Activated CD4-positive, alpha-beta T cell treated with anti-CD3 and anti-CD28 coated beads for 36 hours (primary cell): ENCODE measurements around the gene NPC1L1. TPM values are rescaled to one million over a fixed set of nuclear protein-coding genes. Genes with fewer than 3 reads are reported as not detected.

Source experiments
- ATAC-seq: fragments of 200-7000 bp; cut with Tn5 transposase; one replicate; pipeline ENCODE4 v1.10.0; 2021; ENCODE audit warnings: mild to moderate bottlenecking, moderate library complexity
- CTCF ChIA-PET: fragments of 350-600 bp; sonication (Branson Sonifier 250); formaldehyde crosslinking; loops from one replicate; lab custom pipeline; 2021; ENCODE audit warnings: antibody characterized with exemption; lab: Charles Lee
- POLR2A ChIA-PET: fragments of 350-600 bp; sonication (Branson Sonifier 250); formaldehyde crosslinking; loops from one replicate; lab custom pipeline; 2021; ENCODE audit warnings: antibody characterized with exemption, inconsistent platforms; lab: Charles Lee
- DNase-seq: peaks from one replicate; pipeline ENCODE4 v3.0.0-alpha.2; 2020
- H3K27ac Mint-ChIP-seq: one replicate; pipeline ENCODE4 v1.8.0; 2021; ENCODE audit warnings: mixed read lengths
- H3K27me3 Mint-ChIP-seq: one replicate; pipeline ENCODE4 v1.8.0; 2021; ENCODE audit warnings: mixed read lengths
- H3K36me3 Mint-ChIP-seq: one replicate; pipeline ENCODE4 v1.8.0; 2021; ENCODE audit warnings: low read depth, mixed read lengths
- H3K4me1 Mint-ChIP-seq: one replicate; pipeline ENCODE4 v1.8.0; 2021; ENCODE audit warnings: mixed read lengths
- H3K4me3 Mint-ChIP-seq: one replicate; pipeline ENCODE4 v1.8.0; 2021; ENCODE audit warnings: mild to moderate bottlenecking, moderate library complexity, mixed read lengths
- H3K9me3 Mint-ChIP-seq: one replicate; pipeline ENCODE4 v1.8.0; 2021; ENCODE audit warnings: low read depth, mixed read lengths
- intact Hi-C, 2 experiments: fragments of 100-400 bp; cut with DNase I in 1 of 2; cut with micrococcal nuclease in 1 of 2; formaldehyde crosslinking; loops; one replicate each; pipeline versions ENCODE4 v1.14.2 to v1.15.1; 2022 to 2024; cut with DNase I, micrococcal nuclease
- total RNA-seq, 2 experiments: library from RNA; stranded (reverse); gene quantifications; one replicate each; pipeline ENCODE4 v1.2.3, GENCODE V29; 2021

The NPC1L1 gene
- total RNA-seq, 2 experiments from 2014 or later: 0.04 TPM; not detected in 1

GRCh38 chr7:44535348-44536064, 5.6 kb downstream of the NPC1L1 start:
- Mint-ChIP-seq H3K4me3 (no peak overlapping the region), H3K27ac (no peak overlapping the region), H3K36me3 (no peaks in the 10 kb centered on the region), H3K9me3 (no peaks in the 10 kb centered on the region), H3K4me1 (no peaks in the 10 kb centered on the region), H3K27me3 (no peaks in the 10 kb centered on the region)
- POLR2A ChIA-PET: no interaction called here
- DNase-seq (no peak), ATAC-seq (no peak)
- CTCF ChIA-PET: interaction anchor here (0.6 to 2.5 kb wide), 16 partner anchors 8 to 340 kb away, joined by 3 to 23 read pairs (median 4); partner anchors contain the start of gene DDX56
- intact Hi-C loops: no loop called here

DNA sequence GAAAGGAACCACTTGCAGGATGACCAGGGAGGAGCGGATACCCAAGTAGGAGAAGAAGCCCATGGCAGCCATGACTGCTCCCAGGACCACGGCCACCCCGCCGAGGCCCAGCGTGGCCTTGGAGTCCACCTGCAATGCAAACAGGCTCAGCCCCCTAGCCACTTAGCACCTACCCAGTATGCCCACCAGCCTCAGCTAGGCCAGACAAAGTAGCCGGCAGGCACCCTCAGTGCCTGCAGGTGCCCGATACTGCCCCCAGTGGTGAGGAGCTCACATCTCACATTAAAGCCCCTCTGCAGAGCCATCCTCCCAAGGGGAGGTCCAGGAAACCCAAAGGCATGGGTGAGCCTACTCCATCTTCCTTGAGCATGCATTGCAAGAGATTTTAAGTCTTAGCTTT, 6.6 kb downstream of the NPC1L1 start:
- ChIA-PET CTCF (interaction anchor here (0.5 to 2.5 kb wide), 23 partner anchors 9 to 935 kb away, joined by 3 to 23 read pairs (median 4); partner anchors contain the start of gene DDX56), POLR2A (interaction anchor here (0.5 to 1.1 kb wide), 3 partner anchors 19 to 291 kb away, joined by 3 to 8 read pairs (median 3); no protein-coding TSS in a partner anchor)
- Mint-ChIP-seq H3K4me1 (no peaks in the 10 kb centered on the region), H3K36me3 (no peaks in the 10 kb centered on the region), H3K27ac (no peak overlapping the region), H3K27me3 (no peaks in the 10 kb centered on the region), H3K9me3 (no peaks in the 10 kb centered on the region), H3K4me3 (no peak overlapping the region)
- DNase-seq (peak; percentile 75), ATAC-seq (peak; percentile 99)
- intact Hi-C loops: no loop called here

DNA sequence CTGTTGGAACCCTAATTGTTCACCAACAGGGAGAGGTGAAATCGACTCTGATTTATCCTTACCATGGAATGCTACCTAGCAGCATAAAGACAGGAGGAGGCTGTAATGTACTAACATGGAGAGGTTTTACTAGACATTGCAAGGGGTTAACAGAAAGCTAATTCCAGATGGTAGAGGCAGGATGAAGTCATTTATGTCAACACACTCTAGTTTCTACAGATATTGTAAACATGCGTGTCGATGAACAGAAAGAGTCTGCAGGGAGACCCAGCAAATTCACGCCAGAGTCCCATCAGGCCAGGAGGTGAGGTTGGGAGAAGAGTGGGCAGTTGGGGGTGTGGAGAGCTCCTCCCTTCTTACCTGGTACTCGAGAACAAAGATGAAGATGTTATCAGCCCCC, 7.0 kb downstream of the NPC1L1 start:
- no peaks in the 10 kb centered on the region for H3K9me3 Mint-ChIP-seq
- H3K27ac Mint-ChIP-seq: no peak overlapping the region
- no peaks in the 10 kb centered on the region for H3K4me1 Mint-ChIP-seq
- DNase-seq (no peak), ATAC-seq (no peak)
- ChIA-PET POLR2A (interaction anchor here (0.5 to 1.1 kb wide), 3 partner anchors 19 to 290 kb away, joined by 3 to 8 read pairs (median 3); no protein-coding TSS in a partner anchor), CTCF (interaction anchor here (0.5 to 2.5 kb wide), 18 partner anchors 9 to 274 kb away, joined by 3 to 23 read pairs (median 5); partner anchors contain the start of gene DDX56)
- intact Hi-C loops: no loop called here
- H3K36me3 Mint-ChIP-seq: no peaks in the 10 kb centered on the region
- H3K4me3 Mint-ChIP-seq: no peak overlapping the region
- H3K27me3 Mint-ChIP-seq: no peaks in the 10 kb centered on the region

DNA sequence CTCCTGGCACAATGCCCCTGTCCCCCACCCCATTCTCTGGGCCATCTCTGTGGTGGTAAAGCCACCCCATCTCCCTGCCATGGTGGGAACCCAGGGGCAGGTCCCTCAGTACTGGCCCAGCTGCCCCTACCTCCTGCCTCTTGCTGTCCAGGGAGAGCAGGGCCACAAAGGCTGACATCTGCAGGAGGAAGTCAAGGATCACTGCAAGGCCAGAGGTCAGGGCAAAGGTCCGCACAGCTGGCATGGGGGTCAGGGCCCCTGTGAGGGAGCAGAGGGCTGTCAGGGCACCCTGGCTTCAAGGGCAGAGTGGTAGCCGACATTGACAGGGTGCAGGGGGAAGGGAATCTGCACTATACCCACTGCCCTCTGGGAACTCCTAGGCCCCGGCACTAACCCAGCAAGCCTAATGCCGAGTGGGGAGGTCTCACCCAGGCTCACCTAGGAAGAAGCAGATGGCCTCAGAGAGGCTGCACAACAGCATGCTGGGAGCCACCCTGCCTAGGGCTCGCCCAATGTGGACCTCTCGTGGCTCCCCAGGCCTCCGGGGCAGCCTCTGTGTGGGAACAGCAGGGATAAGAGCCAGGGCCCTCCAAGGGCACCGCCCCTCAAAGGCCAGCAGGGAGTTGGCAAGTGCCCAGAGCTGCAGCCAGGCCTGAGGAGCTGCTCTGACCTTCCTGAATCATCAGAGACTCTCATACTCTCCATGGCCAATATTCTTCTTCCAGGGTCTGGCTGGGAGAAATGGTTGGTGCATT, 7.7 kb downstream of the NPC1L1 start:
- H3K27ac Mint-ChIP-seq: no peak overlapping the region
- DNase-seq (no peak), ATAC-seq (no peak)
- CTCF ChIA-PET: interaction anchor here (0.7 to 2.5 kb wide), 10 partner anchors 10 to 330 kb away, joined by 3 to 23 read pairs (median 5); no protein-coding TSS in a partner anchor
- intact Hi-C loops: no loop called here
- no peaks in the 10 kb centered on the region for H3K27me3 Mint-ChIP-seq
- H3K4me1 Mint-ChIP-seq: no peaks in the 10 kb centered on the region
- no peak overlapping the region for H3K4me3 Mint-ChIP-seq
- H3K36me3 Mint-ChIP-seq: no peaks in the 10 kb centered on the region
- no peaks in the 10 kb centered on the region for H3K9me3 Mint-ChIP-seq
- POLR2A ChIA-PET: interaction anchor here (1.1 kb wide), 1 partner anchor 290 kb away, joined by 3 read pairs; no protein-coding TSS in a partner anchor

GRCh38 chr7:44531421-44532380, 9.4 kb downstream of the NPC1L1 start:
- ATAC-seq (no peak), DNase-seq (no peak)
- ChIA-PET POLR2A (no interaction called here), CTCF (interaction anchor here (0.6 to 1.2 kb wide), 2 partner anchors 14 to 632 kb away, joined by 3 read pairs; no protein-coding TSS in a partner anchor)
- Mint-ChIP-seq H3K9me3 (peaks cover 2% of the 10 kb centered on the region), H3K36me3 (no peaks in the 10 kb centered on the region), H3K27ac (no peak overlapping the region), H3K27me3 (no peaks in the 10 kb centered on the region), H3K4me3 (no peak overlapping the region), H3K4me1 (no peaks in the 10 kb centered on the region)
- intact Hi-C loops: no loop called here

GRCh38 chr7:44530990-44531389, 10.1 kb downstream of the NPC1L1 start:
- ATAC-seq (no peak), DNase-seq (no peak)
- intact Hi-C loops: no loop called here
- no peak overlapping the region for H3K27ac Mint-ChIP-seq
- CTCF ChIA-PET: interaction anchor here (0.6 kb wide), 1 partner anchor 631 kb away, joined by 3 read pairs; no protein-coding TSS in a partner anchor
- POLR2A ChIA-PET: no interaction called here
- no peaks in the 10 kb centered on the region for H3K36me3 Mint-ChIP-seq
- H3K4me3 Mint-ChIP-seq: no peak overlapping the region
- H3K4me1 Mint-ChIP-seq: no peaks in the 10 kb centered on the region
- peaks cover 2% of the 10 kb centered on the region for H3K9me3 Mint-ChIP-seq
- H3K27me3 Mint-ChIP-seq: no peaks in the 10 kb centered on the region

DNA sequence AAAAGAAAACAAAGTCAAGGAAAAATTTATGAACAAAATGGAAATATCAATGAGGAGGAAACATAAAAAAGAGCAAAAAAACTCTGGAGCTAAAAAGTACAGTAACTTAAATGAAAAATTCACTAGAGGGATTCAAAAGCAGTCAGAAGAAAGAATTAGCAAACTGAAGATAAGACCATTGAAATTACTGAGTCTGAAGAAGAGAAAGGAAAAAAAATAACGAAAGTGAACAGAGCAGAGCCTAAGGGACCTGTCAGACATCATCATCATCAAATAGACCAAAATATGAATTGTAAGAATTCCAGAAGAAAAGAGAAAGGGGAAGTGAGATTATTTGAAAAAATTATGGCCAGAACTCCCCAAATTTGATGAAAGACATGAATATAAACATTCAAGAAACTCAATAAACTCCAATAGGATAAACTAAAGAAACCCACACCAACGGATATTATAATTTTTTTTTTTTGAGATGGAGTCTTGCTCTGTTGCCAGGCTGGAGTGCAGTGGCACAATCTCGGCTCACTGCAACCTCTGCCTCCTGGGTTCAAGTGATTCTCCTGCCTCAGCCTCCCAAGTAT, 16.2 kb downstream of the NPC1L1 start:
- H3K4me3 Mint-ChIP-seq: no peak overlapping the region
- intact Hi-C loops: no loop called here
- no peaks in the 10 kb centered on the region for H3K4me1 Mint-ChIP-seq
- ChIA-PET CTCF (interaction anchor here (0.9 to 1.7 kb wide), 2 partner anchors 10 to 14 kb away, joined by 3 to 4 read pairs; no protein-coding TSS in a partner anchor), POLR2A (interaction anchor here (0.7 kb wide), 1 partner anchor 537 kb away, joined by 4 read pairs; no protein-coding TSS in a partner anchor)
- no peak overlapping the region for H3K27ac Mint-ChIP-seq
- ATAC-seq (no peak), DNase-seq (no peak)
- H3K27me3 Mint-ChIP-seq: peaks cover 2% of the 10 kb centered on the region
- H3K9me3 Mint-ChIP-seq: peaks cover 12% of the 10 kb centered on the region
- peaks cover 2% of the 10 kb centered on the region for H3K36me3 Mint-ChIP-seq

DNA sequence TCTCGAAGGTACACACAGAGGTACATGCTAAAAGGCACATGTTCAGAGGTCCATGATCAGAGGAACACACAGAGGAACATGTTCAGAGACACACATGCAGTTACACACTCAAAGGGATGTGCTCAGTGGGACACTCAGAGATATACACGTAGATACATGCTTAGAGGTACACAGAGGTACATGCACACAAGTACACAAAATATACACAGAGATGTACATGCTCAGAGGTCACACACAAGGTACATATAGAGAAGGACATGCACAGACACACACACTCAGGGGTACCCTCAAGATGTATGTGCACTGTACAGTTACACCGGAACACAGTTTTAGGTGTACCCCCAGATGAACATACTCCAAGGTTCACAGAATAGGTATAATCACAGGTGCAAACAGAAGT, 18.8 kb downstream of the NPC1L1 start:
- H3K36me3 Mint-ChIP-seq: peaks cover 2% of the 10 kb centered on the region
- ATAC-seq (no peak), DNase-seq (no peak)
- peaks cover 2% of the 10 kb centered on the region for H3K27me3 Mint-ChIP-seq
- H3K27ac Mint-ChIP-seq: no peak overlapping the region
- intact Hi-C loops: no loop called here
- no peaks in the 10 kb centered on the region for H3K4me1 Mint-ChIP-seq
- ChIA-PET CTCF (interaction anchor here (1.0 kb wide), 1 partner anchor 12 kb away, joined by 6 read pairs; no protein-coding TSS in a partner anchor), POLR2A (no interaction called here)
- H3K4me3 Mint-ChIP-seq: no peak overlapping the region
- peaks cover 12% of the 10 kb centered on the region for H3K9me3 Mint-ChIP-seq

DNA sequence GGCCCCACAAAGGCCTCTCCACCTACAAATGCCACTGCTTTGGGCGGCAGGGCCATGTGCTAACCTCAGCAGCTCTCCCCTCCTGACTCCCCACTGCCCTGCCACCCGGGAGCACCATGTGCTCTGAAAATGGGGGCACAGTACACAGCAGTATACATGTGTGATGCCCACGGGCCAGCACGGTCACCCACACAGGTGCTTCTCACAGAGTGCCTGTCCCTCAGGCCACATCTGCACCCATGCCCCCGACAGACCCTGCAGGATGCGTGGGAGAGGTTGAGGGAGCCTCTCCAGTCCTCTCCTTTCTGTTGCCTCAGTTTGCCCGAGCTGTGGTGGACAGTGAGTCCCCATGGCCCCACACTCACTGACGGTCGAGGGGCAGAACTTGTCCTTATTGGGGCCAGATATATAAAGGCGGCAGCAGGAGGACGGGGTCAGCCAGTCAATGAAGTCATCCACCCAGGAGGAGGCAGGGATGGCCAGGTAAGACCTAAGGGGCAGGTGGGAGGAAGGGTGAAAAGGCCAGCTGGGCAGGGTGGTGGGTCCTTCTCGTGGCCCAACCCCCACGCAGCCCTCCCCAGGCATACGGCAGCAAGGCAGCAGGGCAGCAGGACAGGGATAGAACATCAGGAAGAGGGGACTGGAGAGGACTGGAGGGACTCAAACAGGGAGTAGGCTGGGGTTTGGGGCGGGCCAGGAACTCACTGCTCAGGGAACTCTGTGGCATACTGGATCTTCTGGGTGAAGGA, 19.6 kb downstream of the NPC1L1 start:
- Mint-ChIP-seq H3K27ac (no peak overlapping the region), H3K4me3 (no peak overlapping the region), H3K36me3 (peaks cover 2% of the 10 kb centered on the region), H3K9me3 (peaks cover 10% of the 10 kb centered on the region), H3K27me3 (peaks cover 2% of the 10 kb centered on the region), H3K4me1 (no peaks in the 10 kb centered on the region)
- POLR2A ChIA-PET: no interaction called here
- intact Hi-C loops: no loop called here
- ATAC-seq (no peak), DNase-seq (no peak)
- CTCF ChIA-PET: no interaction called here

GRCh38 chr7:44520574-44520973, 20.6 kb downstream of the NPC1L1 start:
- H3K27me3 Mint-ChIP-seq: peaks cover 2% of the 10 kb centered on the region
- POLR2A ChIA-PET: no interaction called here
- ATAC-seq: no peak

More at GRCh38 chr7:44520574-44520973, 20.6 kb downstream of the NPC1L1 start:
- H3K27ac Mint-ChIP-seq: no peak overlapping the region
- H3K9me3 Mint-ChIP-seq: peaks cover 10% of the 10 kb centered on the region
- CTCF ChIA-PET: no interaction called here
- H3K4me3 Mint-ChIP-seq: no peak overlapping the region
- DNase-seq: no peak
- H3K4me1 Mint-ChIP-seq: no peaks in the 10 kb centered on the region
- intact Hi-C loops: no loop called here
- peaks cover 2% of the 10 kb centered on the region for H3K36me3 Mint-ChIP-seq
